GM18508 (cell line): ENCODE data around the gene GALNT9.

Experiments used
- ATAC-seq: cut with Tn5 transposase; IDR thresholded peaks from one replicate; pipeline ENCODE4 v1.9.1; 2021; ENCODE audit warnings: moderate number of reproducible peaks; ENCODE audit not compliant: insufficient read depth, unreplicated experiment

The GALNT9 gene

DNA sequence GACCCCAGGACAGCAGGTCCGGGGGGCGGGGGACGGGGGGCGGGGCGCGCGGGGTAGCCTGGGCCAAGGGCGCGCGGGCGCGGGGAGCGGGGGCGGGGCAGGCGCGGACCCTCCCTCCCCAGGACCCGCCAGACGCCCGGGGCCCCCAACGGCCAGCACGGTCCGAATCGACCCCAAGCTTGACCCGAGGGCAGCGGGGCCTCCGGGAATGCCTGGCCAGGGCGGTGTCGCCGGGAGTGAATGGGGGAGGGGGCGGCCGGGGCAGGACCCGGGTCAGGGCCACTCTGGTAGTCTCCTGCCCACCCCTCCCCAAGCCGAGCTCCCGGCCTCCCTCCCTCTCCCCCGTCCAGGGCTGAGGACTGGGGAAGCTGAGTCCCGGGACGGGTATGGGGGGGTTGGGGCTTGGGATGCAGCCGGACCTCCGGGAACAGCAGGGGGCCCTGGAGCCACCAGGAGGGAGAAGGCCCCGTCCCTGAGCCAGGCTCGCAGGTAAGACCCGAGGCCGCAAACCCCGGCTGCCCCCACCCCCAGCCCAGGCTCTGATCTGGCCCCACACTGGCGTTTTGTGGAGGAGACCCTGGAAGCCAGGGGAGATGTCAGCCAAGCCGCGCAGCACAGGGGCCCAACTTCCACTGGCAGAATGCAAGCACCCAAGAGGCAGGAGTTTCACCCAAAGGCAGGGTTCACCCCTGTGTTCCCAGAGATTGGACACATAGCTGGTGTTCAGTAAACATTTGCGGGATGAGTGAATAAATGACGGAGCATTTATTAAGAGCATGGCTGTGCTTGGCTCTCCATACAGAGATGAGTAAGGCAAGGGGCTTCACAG is 545 bp upstream of the GALNT9 start:
- ATAC-seq = no peak

DNA sequence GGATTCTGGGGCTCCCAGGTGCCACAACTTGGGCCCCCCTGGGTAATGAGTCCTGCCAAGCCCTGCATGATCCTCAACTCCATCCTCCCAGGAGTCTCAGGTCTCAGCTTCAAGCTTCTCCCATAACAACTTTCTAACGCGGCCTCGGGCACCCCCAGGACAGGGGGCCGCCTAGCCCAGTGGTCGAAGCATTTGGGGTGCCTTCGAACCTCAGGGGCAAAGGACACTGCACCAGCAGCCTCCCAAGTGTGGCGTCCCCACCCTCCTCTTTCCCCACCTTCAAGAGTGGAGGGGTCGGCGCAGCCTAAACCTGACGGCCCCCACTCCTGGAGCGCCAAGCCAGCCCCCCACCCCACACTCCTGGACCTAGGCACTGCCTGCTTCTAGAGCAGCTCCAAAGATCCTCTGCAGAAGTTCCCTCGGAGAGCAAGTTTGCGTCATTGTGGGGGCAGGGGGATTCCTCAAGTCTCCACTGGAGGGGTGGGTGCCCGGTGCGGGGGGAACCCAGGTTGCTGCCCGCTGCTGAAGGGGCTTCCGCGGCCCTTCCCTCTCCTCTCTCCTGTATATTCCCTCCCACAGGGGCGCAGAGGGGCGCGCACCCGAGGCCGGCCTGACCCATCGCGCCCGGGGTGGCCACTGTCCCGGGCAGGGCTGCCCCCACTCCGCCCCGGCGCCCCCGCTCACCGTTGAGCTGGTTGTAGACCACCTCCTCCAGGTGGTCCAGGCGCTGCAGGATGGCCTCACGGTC is 933 bp downstream of the GALNT9 start:
- ATAC-seq = no peak

DNA sequence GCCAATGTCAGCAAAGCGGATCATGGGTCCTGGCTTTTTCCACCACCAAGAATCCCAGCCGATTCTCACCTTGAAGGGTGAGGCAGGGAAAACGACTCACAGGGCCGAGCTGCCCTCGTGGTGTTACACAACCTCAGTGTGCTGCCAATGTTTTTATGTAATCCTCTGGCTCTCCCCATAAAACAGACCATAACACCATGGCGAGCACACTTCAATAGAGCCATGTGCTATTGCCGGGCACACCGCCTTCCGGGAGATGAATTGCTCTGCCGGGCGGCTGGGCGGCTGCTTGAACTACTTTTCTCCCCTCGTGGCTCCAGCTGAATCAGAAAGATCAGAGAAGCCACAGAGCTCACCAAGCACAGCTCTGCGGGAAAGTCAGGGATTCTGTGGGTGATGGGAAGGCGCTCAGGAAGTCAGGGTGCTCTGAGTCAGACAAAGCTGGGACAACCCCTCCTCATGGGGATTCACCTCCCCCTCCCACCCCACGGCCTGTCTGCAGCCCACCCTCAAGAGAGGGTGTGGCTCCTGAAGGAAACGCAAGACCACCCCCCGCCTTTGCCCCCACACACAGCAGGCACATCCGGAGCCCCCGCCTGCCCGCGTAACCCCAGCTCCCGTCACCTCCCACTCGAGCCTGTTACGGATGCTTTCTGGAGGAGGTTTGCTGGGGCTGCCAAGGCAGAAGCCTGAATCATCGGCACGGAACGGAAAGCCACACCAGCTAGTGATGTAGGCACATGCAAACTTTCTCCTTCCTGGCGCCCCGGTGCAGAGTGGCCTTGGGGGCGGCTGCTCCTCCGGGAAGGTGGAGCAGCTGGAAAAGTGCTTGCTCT is 1.8 kb downstream of the GALNT9 start:
- ATAC-seq = no peak

DNA sequence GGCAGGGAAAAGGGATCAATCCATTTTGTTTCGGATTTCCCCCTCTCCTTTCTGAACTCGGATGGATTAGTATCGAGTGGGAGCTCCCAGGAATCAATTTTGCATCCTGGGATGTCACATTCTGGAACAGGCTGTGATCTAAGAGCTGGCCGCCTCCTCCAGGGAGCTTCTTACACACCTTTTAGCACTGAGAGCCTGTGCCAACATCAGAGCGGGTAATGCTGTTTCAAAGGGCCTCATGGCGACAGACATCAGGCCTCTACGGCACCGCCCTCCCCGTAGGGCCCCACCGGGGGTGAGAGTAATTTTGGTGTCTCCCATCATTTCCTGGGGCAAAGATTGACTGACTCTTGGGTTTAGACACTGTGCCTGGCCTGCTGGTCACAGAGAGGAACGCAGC is 2.7 kb downstream of the GALNT9 start:
- ATAC-seq = no peak

DNA sequence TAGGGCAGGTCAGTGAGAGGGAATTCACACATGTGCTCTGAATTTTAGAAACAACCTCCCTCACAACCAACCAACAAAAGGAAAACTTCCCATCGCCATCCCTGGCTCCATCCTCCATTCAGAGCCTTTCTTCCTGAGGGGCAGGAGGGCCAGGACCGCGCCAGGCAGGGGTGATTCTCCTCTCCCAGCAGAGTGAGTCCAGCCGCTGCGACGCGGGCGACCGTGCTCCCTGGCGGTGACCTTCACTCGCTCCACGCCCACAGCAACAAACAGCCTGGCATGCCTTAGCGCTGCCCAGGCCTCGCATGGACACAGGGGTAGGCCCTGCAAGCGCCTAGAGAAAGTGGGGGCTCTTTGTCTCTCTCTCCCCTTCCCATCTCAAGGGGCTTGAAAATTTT is 3.7 kb downstream of the GALNT9 start:
- ATAC-seq = no peak

DNA sequence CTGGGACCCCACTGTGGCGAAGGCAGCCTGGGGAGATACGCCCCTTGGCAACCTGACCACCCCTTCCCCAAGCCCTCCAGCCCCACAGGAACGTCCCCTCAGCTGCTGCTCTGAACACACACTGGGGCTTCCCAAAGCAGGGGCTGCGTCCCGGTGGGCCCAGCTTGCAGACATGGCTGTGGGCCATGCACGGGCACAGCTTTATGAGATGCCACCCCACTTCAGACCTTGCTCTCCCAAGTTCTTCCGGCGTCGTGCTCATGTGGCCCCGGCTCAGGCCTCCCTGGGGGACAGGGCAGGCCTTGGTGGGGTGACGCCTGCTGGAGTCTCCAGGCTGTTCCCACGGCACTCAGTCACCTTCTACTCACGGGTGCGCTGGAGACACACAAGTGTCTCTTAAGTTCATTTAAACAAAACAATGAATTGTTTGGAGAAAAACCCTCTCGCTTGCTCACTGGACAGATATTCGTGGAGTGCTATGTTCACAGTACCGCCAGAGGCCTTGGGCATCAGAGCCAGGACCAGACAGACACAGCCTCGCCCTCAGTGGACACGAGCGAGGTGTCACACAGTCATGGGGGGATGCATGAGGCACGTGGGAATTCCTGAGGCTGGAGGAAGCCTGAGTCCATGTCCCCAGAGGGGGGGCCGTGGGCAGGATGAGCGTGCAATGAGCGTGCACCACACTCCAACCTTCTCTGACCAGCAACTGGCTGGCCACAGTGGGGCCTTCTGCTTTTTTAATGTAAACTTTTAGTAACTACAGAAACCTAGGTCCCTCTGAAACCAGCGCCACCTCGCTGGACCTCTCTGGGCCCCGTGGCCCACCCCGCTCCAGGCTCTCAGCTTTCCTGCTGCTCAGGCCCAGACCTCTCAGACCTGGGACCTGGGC is 4.3 kb downstream of the GALNT9 start:
- ATAC-seq = no peak

DNA sequence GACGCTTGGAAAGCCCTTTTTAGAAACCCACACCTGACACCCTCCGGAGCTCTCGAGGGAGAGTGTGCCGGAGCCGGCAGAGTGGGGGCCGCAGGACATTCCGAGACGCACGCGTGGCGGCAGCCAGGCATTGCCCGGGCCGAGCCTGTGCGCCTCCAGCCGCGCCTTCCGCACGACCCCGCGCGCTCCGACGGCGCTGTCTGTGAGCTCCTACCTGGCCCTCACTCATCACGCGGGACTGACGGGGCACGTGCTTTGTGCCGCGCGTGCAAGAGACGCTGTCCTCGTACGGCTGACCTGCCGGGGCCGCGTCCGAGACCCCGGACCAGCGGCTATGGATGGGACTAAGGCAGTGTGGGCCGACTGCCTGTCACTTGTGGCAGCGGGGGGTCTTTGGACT is 5.2 kb downstream of the GALNT9 start:
- ATAC-seq = no peak

DNA sequence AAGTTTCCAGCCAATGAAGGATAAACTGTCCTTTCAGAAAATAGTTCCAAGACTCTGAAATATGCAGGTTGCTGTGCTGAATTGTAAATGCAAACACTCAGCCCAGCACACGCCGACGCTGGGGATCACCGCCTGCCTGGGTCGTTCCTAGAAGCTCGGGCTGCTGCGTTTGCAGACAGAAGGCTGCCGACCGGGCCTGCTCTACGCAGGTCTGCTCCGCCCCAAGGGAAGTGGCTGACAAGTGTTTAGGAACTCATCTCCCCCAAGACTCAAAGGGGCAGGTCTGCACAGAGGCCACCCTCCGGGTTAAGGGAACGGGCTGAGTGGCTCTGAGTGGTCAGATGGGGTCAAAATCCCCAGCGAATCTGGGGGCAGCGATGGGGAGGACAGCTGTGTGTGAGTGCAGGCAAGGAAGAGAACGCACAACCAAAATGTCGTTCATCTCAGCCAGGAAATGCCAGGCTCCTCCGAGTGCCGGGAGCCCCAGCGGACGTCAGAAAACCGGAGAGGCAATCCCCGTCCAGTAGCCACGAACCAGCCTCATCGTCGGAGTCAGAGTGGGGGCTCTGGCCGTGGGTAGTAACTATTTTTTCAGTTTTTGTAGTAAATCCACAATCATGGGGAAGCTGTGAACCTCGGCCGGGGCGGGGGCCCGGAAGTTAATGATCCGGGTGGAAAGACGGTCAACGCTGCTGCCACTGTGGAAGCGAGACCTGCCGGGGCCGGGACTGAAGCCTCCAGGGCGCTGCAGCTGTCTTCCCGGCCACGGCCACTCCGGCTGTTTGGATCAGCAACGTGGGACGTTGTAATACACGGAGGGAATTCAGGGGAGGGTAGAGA is 6.0 kb downstream of the GALNT9 start:
- ATAC-seq = no peak

DNA sequence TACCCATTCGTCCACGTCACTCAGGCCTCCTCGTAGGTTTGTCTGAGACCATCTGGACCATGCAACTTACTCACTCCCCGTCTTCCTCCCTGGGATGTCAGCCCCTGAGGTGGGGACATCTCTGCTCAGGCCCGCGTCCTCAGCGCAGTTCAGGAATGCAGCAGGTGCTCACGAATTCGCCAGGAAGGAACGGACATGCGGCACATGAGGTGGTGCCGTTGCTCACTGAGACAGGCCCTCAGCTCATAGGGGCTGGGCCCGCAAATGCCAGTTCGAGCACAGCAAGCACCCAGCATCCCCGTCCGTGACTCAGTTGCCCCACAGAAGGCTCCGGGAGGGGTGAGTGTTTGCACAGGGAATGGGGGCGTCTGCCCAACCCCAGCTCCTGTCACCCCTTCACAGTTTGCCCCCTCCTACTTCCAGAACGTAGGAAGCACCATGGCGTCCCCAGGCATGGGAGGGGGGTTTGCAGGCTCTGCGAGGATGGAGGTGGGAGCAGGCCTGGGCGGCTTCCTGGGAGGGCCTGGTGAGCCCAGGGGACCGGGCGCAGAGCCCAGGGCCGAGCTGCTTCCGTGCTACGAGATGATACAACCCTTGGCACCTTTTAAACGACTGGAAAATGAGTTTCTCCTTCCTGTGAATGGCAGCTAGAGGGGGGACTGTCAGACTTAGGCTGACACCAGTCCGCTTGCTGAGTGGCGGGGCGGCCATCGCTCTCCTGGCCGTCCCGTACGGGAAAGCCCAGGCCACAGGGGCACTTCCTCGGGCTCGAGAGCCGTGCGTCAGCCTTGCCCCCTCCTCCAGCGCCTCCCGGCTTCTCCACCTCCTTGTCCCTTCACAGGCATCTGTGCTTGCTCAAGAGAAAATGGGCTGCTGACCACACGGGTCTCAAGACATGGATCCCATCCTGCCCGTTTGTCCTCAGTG is 6.9 kb downstream of the GALNT9 start:
- no peak for ATAC-seq

DNA sequence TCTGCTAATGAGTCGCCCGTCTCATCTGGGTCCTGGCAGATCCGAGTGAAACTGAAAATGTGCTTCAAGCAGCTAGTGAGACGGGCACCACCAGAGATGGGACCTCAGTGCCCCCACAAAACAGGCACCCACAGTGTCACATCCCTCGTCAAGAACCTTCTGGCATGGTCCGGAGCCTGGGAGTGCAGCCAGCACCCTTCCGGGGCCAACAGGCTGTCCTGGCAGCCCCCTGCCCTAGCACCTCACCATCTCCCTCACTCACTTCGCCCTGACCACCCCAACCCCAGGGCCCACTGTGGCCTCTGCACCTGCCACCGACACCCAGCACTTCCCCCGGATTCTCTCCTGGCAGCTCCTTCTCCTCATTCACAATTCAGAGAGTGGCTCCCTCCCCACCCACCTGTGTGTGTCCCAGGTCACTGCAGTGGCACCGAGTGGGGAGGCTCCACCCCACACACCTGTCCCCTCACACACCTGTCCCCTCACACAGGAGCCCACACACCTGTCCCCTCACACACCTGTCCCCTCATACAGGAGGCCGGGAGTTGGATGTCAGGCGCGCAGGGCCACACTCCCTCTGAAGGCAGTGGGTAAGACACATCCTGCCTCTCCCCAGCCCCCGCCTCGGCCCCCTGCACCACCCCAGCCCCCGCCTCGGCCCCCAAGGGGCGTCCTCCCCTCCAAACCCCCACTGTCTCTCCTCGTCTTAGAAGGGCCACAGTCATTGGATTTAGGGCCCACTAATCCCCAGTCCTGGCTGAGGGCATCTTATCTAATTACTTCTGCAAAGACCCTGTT is 7.9 kb downstream of the GALNT9 start:
- no peak for ATAC-seq

DNA sequence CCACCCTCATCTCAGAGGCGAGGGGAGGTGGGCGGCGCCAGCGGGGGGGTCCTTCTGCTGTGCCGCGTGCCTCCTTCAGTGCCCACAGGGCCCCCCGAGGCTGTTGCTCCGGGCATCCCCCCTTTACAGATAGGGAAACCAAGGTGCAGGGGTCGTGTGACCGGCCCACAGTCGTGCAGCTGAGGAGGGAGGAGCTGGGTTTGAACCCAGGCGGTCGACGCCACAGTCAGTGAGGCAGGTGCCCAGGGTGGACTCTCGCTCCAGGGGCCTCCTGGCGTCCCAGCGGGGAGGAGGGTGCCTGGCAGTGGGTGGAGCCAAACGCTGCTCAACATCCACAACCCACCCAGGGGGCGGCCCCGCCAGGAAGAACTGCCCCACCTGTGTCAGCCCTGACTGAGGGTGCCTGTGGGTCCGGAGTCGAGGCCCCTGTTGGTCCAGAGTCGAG is 8.6 kb downstream of the GALNT9 start:
- ATAC-seq = no peak

DNA sequence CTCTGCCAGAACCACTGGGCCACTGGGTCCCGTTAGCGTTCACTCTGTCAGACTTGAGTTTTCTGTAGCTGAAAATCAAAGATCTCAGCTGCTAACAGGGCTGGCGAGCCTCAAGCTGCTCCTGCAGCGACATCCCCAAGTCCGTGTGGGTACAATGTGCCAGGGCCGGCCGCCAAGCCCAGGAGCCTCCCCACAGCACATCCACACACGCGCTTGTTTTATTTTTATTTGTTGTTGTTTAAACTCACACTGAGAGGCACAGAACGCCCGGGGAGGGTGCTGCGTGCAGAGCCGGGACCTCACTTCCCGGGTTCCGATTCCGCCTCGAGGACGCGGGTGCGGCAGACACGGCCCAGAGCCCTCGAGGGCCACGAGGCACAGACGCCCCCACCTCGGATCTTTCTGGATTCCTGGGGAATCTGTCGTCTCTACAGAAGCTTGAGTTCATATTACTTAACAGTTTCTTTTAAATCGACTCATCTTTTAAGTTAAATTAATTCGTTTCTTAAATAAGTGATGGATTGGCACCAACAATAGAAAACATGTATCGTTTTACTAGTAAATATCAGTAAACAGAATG is 9.3 kb downstream of the GALNT9 start:
- ATAC-seq = no peak

DNA sequence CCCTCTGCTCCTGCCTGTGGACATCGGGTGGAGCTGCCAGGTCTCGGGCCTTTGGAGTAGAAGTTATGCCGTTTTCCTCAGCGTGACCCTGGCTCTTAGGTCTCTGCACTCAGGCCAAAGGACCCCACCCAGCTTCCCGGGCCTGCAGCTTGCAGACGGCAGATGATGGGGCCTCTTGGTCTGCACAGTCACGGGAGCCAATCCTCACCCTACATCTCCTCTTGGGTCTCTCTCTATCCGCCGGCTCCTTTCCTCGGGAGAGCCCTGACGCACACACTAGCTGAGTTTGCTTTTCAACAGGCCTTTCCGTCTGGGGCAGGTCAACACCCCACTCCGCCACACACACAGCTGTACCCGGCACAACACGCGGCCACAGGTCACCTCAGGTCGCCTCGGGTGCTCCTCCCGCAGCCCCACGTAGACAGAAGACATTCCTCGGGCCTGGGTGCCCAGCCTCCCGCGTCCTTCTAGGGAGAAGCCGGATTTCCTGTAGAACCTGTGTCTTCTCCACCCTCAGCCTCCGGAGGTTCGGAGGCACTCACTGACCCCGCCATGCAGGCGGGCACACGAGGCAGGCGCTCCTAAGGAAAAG is 9.9 kb downstream of the GALNT9 start:
- no peak for ATAC-seq

DNA sequence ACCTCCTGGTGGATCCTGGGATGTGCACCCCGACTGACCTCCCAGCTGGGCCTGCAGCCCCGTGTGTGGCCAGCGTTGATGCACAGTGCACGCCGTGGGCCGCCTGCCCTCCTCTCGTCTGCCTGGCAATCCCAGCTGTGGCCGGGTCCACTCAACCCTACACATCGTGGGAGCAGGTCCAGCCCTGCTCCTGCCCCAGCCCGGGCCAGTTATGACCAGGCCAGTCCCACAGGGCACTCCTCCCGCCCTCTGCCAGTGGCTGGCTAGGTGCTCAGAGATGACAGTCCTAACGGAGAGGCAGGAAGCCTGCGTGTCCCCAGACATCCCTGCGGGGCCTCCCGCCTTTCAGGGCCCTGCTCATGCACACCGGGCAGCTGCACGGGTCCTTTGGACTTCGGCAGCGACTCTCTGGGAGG is 10.8 kb downstream of the GALNT9 start:
- no peak for ATAC-seq

DNA sequence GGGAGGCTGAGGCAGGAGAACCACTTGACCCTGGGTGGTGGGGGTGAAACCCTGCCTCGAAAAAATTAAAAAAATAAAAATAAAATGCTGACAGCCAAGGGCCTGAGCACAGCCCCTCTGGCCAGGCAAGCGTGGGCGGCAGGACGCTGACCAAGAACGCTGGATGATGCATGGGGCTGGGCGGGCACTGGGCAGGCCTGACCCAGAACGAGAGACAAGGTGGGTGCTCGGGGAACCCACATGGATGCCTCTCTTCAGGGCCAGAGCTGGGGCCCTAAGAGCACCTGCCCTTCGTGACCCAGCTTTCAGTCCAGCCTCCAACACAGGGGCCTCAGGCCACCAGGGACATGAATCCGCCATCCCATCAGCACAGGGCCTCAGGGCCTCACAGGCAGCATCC is 11.3 kb downstream of the GALNT9 start:
- no peak for ATAC-seq

DNA sequence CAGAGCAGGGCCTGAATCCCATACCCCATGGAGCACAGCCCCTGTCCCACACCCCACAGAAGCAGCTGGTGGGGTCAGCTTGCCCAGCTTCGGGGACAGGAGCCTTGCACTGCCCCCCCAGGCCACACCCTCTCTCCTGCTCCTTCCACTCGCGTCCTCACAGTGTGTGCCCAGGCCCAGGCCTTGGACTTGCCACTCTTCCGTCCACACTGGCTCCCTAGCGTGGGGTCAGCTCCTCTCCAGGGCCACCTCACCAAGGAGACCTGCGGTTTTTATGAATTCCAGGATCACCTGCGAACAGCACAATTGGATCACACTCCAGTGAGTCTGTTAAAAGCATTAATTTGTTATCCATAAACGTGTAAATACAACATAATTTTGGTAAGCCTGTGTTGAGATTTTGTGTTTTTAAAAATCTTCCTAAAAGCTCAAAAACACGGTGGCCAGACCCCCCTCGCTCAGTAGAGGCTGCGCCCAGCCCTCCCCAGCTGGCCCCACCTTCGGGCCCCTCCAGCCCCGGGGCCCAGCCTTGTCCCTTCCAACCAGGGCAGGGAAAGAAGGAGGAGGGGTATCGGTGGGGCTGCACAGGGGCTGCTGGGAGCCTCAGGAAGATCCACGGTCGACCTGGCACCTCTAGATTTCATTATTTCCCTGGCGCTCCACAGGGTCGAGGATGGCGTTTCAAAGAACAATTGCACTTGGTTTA is 12.0 kb downstream of the GALNT9 start:
- no peak for ATAC-seq
